K562 (cell line): ENCODE results near the gene LRMDA.

ENCODE experiments used
- CTCF ChIP-seq, 3 experiments: IDR thresholded peaks in 2 of 3; conservative IDR thresholded peaks in 1 of 3; 2 replicates each; pipeline ENCODE4 v1.5.1; 2011 to 2012; ENCODE audit warnings: low read length in 3 of 3, mild to moderate bottlenecking in 3 of 3, control low read depth in 2 of 3, improper control_type of control experiment in 1 of 3, inconsistent platforms in 1 of 3, low read depth in 1 of 3, mixed read lengths in 1 of 3, moderate library complexity in 1 of 3; ENCODE audit not compliant: insufficient read depth in 2 of 3
- HDAC6 ChIP-seq: IDR thresholded peaks from 2 replicates; pipeline ENCODE4 v1.6.1; 2012; ENCODE audit warnings: low read depth, mild to moderate bottlenecking, control low read depth, inconsistent platforms, low read length, moderate library complexity
- PHF8 ChIP-seq: fragments of 200-600 bp; sonication (generic); IDR thresholded peaks from 2 replicates; pipeline ENCODE4 v1.6.1; 2012; ENCODE audit warnings: mixed run types, mild to moderate bottlenecking, inconsistent platforms, low read length, moderate library complexity, borderline replicate concordance
- RAD51 ChIP-seq: fragments of 450-650 bp; IDR thresholded peaks from 2 replicates; pipeline ENCODE4 v1.7.1; 2016; ENCODE audit warnings: low read depth, mild to moderate bottlenecking, borderline replicate concordance
- SIN3B ChIP-seq: fragments of 450-650 bp; IDR thresholded peaks from 2 replicates; pipeline ENCODE4 v1.6.1; 2017; ENCODE audit warnings: low read depth, mild to moderate bottlenecking, moderate library complexity
- SMAD4 ChIP-seq: fragments of 250-450 bp; sonication (Bioruptor Pico); conservative IDR thresholded peaks from 2 replicates; pipeline ENCODE4 v1.8.0; 2021; ENCODE audit warnings: inconsistent platforms, mild to moderate bottlenecking, moderate library complexity
- TAF1 ChIP-seq: IDR thresholded peaks from 2 replicates; pipeline ENCODE4 v1.6.1; 2011; ENCODE audit warnings: mild to moderate bottlenecking, low read length, moderate library complexity; ENCODE audit not compliant: insufficient read depth, control insufficient read depth, severe bottlenecking; ENCODE audit errors: extremely low read depth
- ZNF174 ChIP-seq: fragments of 250-450 bp; sonication (Bioruptor Pico); IDR thresholded peaks from 2 replicates; pipeline ENCODE4 v1.4.0; 2020; ENCODE audit warnings: mild to moderate bottlenecking
- ZNF785 ChIP-seq: fragments of 250-450 bp; sonication (Bioruptor Pico); IDR thresholded peaks from 2 replicates; pipeline ENCODE4 v1.4.0; 2020; ENCODE audit warnings: mild to moderate bottlenecking

- no peak for TF ChIP-seq ZNF785 (CRISPR knock-in tag)
- TF ChIP-seq PHF8, result no peak
- TF ChIP-seq HDAC6, result no peak
- TF ChIP-seq CTCF (IDR thresholded peaks at IDR 0.05 in 2 of 3, conservative IDR thresholded peaks at IDR 0.05 in 1 of 3; ENCODE audit: insufficient read depth in 2 of 3, low read depth in 1 of 3, low read length in 3 of 3), result no peak
- no peak for TF ChIP-seq ZNF174 (CRISPR knock-in tag)
- no peak for TF ChIP-seq SMAD4 (CRISPR knock-in tag)
- TF ChIP-seq TAF1, result no peak
- no peak for TF ChIP-seq SIN3B
- TF ChIP-seq RAD51, result no peak
Measured at GRCh38 chr10:75505840-75506506, 74.5 kb downstream of the LRMDA start.
